ENCODE results near the gene HTR3D.
A peak's percentile ranks its signal among the peaks of the same experiment; 100 is the strongest.
"Not testable (repeated sequence)": the region's sequence is repeated elsewhere in the genome, so short reads cannot be mapped to it uniquely, and the experiment has no call there.

HTR3D gene

GRCh38 chr3:184016811-184017671 lies 14.5 kb upstream of the HTR3D start:
- peak; percentile 49 for DNase-seq

GRCh38 chr3:184017672-184018423 lies 13.7 kb upstream of the HTR3D start, which contains the start of gene ABCC5:
ABCC5 (minus strand) TSS chr3:184017884; CDS start chr3:184014392, 3,492 bp downstream.
- peak; percentile 92 for DNase-seq

GRCh38 chr3:184018424-184018973 lies 13.0 kb upstream of the HTR3D start:
- no peak for DNase-seq

- peak; percentile 6 for DNase-seq
These were observed 9.2 kb upstream of the HTR3D start for GRCh38 chr3:184022323-184022722.

- DNase-seq, result not testable (repeated sequence)
These were observed 6.3 kb upstream of the HTR3D start for GRCh38 chr3:184025256-184025655.

GRCh38 chr3:184028275-184028890 lies 3.2 kb upstream of the HTR3D start:
- not testable (repeated sequence) for DNase-seq

- DNase-seq, result no peak
These were observed 2.1 kb upstream of the HTR3D start for GRCh38 chr3:184029443-184029842.

- no peak for DNase-seq
These were observed 1.0 kb upstream of the HTR3D start for GRCh38 chr3:184030536-184030935.

- no peak for DNase-seq
These were observed 6.3 kb downstream of the HTR3D start for GRCh38 chr3:184037816-184038215.

- not testable (repeated sequence) for DNase-seq
These were observed 6.8 kb downstream of the HTR3D start for GRCh38 chr3:184038307-184038706.

- peak; percentile 11 for DNase-seq
These were observed 7.9 kb downstream of the HTR3D start for GRCh38 chr3:184039414-184039813.

GRCh38 chr3:184040010-184040409 lies 8.5 kb downstream of the HTR3D start:
- DNase-seq, result peak; percentile 6

- no peak for DNase-seq
These were observed 11.1 kb downstream of the HTR3D start for GRCh38 chr3:184042617-184043016.

GRCh38 chr3:184045995-184046394 lies 14.5 kb downstream of the HTR3D start:
- no peak for DNase-seq

GRCh38 chr3:184050217-184050847 lies 18.8 kb downstream of the HTR3D start:
- no peak for DNase-seq

GRCh38 chr3:184052767-184053166 lies 21.2 kb downstream of the HTR3D start, which contains the start of gene HTR3C:
HTR3C (plus strand) TSS chr3:184053047; CDS start chr3:184053081, 34 bp downstream.
- no peak for DNase-seq

GRCh38 chr3:184058029-184058428 lies 26.5 kb downstream of the HTR3D start:
- peak; percentile 71 for DNase-seq

- DNase-seq, result no peak
These were observed 27.9 kb downstream of the HTR3D start for GRCh38 chr3:184059424-184059823.

- DNase-seq, result no peak
These were observed 31.1 kb downstream of the HTR3D start for GRCh38 chr3:184062637-184063036.

- peak; percentile 15 for DNase-seq
These were observed 34.7 kb downstream of the HTR3D start for GRCh38 chr3:184066211-184066610.

- no peak for DNase-seq
These were observed 36.1 kb downstream of the HTR3D start for GRCh38 chr3:184067573-184068055.

- DNase-seq, result no peak
These were observed 36.8 kb downstream of the HTR3D start for GRCh38 chr3:184068344-184068743.
